ENCODE results near the gene POU6F2.
"Not testable (repeated sequence)": the region's sequence is repeated elsewhere in the genome, so short reads cannot be mapped to it uniquely, and the experiment has no call there.

Gene POU6F2

DNA sequence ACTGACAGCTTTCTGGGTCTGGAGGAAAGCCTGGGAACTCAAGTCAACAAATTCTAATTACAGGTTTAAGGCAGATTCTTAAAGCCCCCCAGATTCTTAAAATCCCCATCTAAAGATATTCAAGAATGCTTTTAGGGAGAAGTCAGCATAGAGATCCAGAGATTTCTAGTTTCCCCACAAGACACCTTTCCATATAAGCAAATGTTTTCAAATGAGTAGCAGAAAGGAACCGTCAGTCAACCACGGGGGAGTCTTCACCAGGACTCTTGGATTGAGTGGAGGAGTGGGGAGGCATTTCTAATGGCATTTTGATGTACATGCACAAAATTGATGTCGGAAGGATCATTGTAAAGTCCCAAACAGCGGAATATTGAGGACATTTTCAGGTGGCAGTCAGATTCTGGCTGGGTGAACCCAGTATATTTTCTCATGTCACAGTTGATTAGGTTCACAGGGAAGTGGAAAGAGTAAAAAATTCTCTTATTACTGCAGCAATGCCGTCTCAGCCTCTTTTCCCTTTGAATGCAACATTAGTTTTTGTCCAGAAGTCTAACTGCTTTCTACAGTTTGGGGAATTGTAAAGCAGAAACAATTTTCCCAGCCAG, 396.8 kb downstream of the POU6F2 start:
- no peak for DNase-seq

DNA sequence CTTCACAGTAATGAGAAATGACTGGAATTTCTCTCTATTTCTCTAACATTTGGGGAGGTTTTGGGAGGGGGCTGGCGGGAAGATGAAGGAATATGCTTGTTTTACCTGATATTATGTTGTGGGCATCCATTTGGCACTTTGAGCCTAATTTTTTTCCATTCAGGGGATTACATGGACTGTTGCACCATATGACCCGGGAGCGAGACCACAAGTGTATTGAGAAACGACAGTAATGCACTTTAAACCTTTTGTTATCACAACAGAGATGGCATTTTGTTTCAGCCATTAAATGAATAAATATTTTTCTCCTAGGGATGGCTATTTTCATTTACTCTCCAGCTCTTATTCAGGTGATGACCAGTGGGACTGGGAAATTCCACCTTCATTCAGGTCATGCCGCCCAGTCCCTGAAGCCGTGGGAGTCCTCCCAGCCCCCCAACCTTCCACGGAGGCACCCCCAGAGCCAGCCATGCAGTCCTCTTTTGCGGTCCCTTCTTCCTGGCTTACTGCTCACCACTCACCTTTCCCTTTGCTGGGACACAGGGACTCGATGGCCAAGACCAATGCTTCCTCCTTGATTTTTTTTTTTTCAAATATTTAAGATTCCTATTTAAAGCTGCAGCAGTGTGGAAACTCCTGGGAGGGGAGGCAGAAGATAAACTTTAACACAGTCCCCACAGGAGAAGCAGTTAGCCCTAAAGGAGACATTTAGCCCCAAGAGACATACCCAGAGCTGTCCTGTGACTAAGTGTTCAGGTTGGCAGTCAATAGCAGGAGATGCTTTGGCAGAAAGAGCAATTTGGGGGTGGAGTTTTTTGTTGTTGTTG, 397.6 kb downstream of the POU6F2 start:
- DNase-seq = no peak

DNA sequence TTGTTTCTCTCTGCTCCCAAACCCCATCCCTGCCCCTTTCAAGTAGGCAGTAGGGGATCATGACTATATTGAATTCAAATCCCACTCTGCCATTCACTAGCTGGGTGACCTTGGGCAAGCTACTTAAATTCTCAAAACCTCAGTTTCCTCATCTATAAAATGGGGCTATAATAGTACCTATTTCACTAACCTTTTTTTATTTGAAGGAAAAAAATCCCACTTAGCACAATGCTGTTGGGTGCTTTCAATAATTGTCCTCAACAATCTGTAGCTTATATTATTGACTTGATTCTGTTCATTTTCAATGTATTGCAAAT, 398.1 kb downstream of the POU6F2 start:
- no peak for DNase-seq

DNA sequence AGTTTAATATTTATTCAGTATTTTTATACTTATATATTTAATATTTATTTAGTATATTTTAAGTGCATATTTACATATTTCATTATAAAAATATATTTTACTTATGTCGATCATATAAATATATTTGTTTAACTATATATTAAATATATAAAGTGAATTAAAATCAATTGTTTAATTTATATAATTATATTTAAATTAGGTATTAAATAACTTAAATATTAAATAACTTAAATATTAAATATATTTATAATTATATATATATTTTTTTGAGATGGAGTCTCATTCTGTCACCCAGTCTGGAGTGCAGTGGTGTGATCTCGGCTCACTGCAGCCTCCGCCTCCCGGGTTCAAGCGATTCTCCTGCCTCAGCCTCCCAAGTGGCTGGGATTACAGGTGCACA, 399.2 kb downstream of the POU6F2 start:
- not testable (repeated sequence) for DNase-seq

DNA sequence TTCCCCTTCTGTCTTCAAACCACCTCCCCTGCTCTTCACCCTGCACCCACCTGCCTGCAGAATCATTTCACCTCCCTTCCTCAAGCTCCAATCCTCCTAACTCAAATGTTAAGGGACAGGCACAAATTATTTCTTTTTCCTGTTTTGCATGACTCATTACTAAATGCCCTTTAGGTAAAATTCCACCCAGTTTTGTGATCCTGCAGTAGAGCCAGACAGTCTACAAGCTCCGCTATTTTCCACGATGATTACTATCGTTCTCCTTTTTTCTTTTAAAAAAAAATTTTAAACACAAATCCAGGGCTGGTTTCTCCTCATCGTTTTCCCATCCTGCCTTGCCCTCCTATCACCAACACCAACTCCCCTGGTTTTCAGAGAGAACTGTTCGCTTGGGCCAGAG, 401.7 kb downstream of the POU6F2 start:
- no peak for DNase-seq

DNA sequence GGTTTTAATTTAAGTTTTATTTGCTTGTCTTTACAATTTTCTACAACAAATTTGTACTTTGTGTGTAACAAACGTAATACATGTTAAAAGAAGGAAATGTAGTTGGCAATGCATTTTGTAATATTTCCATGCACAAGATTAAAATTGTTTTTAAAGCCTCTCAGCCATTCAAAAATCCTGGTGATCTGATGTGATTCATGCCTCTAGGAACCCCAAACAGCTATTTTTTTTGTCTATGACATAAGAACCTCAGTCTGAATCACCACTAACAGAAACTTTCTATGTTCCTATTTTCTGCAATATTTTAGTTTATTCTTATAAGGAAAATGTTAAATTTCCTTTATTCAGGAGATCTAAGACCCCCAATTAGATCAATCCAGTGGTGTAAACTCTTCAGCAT, 405.4 kb downstream of the POU6F2 start:
- no peak for DNase-seq

DNA sequence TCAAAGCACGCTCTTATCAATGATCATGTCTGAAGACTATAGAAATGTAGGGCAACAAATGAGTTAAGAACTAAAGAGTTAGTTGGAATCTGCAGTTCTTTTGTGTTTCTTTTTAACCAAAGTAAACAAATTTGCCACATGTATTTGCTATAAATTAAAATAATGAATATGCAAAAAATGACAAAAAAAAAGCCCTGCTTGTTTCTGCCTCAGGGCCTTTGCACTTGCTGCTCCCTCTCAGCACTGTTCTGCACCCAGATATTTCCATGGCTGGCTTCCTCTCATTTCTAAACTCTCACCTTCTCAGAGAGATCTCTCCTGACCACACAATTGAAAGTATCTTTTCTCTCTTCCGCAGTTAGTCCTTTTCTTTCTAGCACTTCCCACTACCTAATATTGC, 406.7 kb downstream of the POU6F2 start:
- no peak for DNase-seq

DNA sequence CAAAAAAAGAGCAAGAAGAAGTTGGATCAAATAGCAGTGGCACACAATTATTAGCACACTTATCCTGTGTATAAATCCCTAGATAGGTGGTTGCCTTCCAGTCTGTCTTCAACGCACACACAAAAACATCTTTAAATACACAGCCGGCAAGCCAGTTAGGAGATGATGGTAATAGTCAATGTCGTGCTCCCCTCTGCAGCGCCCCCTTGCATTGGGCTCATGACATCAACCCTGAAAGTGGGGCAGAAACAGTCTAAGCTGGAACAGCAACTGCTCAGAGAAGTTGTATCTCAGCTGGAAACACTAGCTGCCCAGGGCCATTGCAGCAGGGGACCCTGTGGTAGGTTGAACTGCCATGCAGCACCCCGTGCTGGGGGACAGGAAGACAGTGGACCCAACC, 409.0 kb downstream of the POU6F2 start:
- DNase-seq = no peak

DNA sequence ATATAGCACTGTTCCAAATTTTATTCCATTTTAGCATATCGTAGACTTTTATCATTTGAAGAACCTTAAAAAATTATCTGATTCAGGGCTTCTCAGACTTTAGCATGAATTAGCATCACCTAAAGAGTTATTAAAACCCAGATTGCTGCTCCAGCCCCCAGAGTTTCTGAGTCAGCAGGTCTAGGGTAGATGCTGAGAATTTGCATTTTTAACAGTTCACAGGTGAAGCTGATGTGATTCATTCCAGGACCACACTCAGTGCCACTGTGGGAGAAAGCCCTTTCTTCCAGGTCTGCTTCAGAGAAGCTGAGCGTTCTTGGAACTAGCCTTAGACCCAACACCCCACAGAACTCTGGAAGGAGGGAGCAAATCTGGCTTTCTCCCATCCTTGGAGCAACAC, 414.4 kb downstream of the POU6F2 start:
- DNase-seq = no peak

DNA sequence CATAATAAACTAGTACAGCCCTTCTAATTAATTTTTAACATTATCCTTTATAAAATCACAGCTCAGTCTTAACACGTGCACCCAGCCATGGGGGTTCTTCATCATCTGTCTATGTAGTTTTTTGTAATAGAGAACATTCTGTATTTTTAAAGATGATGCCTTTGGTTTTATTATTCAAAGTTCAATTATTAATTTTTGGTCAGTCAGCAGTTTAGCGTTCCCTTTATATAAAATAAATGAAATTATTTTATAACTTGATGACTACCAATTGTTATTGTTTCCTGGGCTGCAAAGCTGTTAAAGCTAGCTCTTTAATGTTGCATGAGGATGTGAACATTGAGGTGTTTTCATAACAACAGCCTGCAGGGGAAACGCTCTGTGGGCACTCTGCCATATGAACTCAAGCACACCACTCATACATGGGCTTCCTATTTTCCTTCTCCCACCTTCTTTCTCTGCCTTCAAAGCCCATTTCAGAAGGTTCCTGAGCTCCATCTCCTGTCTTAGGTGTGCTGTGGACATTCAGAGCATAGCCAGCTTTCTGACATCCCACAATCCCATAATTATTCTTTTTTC, 416.5 kb downstream of the POU6F2 start:
- no peak for DNase-seq

DNA sequence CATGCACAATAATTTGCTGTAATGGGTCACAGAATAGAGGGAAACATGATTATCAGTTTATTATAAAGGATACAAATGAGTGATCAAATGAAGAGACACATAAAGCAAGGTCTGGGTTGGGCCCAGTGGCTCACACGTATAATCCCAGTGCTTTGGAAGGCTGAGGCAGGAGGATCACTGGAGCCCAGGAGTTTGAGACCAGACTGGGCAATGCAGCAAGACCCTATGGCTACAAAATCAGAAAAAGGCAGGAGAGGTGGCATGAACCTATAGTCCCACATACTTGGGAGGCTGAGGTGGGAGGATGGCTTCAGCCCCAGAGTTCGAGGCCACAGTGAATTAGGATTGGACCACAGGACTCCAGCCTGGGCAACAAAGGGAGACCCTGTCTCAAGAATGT, 421.7 kb downstream of the POU6F2 start:
- no peak for DNase-seq

DNA sequence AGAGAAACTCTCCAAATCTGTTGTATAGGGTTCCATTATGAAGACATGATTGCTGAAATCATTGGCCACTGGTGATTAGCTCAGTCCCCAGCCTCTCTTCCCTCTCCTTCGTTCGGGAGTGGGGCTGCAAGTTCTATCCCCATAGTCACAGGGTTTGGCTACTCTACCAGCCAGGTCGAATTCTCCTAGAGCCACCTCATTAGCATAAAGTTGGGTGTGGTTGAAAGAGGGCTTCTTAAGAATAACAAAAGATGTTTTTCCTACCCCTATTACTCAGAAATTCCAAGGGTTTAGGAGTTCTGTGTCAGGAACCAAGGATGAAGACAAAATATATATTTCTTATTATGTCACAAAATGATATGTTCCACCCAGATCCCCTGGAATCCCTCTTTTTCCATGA, 422.3 kb downstream of the POU6F2 start:
- DNase-seq = no peak

DNA sequence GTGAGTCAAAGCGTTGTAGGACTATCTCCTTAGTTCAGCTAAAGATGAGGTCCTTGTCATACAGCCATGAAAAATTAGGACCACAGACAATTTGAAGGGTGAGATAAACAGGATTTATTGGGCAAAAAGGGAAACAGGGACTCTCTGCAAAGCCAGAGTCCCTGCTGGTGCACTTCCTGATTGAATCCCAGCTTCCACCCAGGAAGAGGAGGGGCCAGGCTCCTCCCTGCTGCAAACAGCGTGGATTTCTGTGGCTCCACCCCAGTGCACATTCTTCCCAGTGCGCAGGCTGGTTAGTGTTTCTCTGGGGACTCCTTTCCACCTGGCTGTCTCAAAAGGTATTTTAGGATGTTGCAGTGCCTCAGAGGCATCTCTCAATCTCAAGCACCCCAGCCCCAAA, 423.1 kb downstream of the POU6F2 start:
- no peak for DNase-seq

DNA sequence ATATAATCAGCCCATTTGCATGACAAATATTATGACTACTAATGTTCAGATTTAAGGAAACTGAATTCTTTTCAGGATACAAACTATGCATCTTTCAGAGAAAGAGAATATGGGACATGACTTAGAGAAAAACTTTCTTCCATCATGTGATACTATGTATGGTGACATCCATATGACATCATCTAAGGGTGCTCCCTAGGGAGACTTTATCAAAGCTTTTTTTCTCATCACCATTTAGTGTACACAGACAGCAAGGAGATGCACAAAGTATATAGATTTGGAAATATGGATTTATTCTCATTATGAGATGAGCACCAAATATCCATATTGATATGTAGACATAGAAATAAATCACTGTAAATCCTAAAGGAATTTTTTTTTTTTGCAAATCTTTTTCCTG, 424.3 kb downstream of the POU6F2 start:
- DNase-seq = no peak

DNA sequence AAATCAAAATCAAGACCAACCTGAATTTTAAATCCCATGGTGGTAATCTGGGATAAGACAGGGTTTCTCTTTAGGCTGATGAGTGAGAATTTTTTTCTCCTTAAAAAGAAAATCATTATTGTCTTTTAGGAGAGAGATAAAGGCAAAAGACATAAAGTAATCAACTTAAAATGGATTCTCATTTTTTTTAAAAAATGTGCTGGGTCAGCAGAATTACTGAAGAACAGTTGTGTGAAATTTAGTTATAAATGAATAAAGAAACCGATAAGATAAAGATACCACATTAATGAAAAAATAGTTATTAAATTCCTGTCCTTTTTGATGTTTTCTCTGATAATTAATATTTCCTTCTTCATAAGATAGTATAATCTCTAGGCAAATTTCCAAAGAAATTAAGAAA, 427.2 kb downstream of the POU6F2 start:
- no peak for DNase-seq

DNA sequence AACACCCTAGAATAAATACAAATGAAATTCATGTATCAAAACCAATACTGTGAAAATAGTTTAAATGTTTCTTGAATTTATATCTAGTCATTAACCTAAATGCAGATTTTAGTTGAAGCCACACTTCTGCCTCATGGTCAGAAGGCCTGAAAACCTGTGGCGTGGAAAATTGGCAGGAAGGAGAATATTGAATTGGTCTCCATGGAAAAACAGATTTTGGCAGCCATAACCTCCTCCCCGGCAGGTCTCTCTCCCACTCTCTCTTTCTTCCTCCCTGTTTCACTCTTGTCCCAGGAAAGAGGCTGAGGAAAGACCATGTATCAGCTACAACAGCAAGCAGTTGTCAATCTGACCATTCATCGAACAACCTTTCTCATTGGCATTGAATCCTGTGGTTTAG, 427.9 kb downstream of the POU6F2 start:
- no peak for DNase-seq

DNA sequence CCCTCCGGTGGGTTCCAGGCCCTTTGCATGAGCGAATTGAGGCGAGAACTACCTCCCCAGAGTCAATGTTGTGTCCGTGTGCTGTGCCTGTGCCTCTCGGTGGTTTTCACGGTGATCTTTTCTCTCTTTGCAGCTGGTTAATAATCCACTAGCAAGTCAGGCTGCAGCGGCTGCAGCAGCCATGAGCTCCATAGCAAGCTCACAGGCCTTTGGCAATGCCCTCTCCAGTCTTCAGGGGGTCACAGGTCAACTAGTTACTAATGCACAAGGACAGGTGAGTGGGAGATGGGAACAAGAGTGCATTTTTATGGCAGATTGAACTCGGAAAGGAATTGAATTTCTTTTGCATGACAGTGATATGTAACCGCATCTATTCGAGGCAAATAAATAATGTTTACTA, 428.8 kb downstream of the POU6F2 start:
- DNase-seq = no peak

DNA sequence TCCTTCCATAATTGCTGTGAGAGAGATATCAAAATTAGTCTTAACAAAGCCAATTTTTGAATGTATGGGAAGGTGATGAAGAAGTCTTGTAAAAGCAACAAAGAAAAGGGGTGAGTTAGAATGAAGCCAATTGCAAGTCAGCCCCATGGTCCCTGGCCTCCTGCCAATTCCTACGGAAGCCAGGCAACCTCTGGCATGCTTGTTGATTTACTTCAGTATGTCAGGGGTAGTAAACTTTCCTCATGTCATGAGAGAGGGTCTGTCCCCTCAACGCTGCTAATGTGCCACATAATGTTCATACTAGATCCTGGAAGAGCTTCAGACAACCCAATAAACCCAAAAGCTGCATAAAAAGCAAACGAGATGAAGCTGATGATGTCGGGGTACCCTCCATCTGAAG, 429.4 kb downstream of the POU6F2 start:
- no peak for DNase-seq

DNA sequence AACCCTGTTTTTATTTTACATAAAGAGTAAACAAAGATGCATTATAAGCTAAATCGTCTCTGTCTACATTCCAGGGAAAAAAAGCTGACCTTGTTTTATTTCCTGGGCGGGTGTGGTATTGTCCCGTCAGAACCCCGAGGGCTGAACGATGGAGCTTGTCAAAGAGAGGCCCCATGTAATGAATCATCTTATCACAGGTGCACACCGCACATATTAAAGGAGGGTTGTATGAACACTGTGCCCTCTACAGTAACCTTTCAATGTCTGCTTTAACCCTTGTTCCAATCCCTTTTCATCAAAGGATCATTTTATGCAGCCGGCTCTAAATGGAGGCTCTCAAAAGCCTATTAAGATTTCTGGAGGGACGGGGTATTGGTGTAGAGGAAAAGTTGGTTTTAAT, 430.0 kb downstream of the POU6F2 start:
- DNase-seq = no peak

DNA sequence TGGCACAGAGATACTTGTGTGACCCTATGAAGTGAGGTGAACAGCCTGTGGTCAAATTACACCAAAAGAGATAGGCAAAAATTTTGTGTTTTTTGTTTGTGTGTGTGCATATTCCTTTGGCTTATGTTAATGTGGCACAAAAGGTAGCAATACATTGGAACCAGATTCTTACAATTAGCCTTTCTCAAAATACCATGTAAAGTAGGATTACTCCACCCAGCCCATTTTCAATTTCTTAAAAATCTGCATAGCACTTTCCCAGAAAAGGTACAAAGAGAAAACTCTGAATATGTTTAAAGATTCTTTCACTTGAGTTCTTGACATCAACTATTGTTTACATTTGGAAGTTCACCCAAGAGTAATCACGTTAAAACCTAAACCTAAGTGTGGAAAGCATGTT, 431.2 kb downstream of the POU6F2 start:
- no peak for DNase-seq

DNA sequence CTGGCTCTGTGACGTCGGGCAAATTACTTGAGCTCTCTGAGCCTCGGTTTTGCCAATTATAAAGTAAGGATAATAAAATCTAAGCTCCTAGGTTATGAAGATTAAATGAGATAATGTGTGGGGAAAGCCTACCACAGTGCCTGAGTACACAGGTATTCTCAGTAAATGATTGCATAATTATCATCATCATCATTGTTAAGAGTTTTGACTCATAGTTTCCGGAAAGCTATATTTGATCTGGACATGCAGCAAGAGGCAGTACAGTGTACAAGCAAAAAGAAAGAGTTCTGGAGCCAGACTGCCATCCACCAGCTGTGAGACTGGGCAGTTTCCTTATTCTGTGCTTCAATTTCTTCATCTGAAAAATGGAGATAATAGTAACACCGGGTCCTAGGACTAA, 432.9 kb downstream of the POU6F2 start:
- DNase-seq = no peak

DNA sequence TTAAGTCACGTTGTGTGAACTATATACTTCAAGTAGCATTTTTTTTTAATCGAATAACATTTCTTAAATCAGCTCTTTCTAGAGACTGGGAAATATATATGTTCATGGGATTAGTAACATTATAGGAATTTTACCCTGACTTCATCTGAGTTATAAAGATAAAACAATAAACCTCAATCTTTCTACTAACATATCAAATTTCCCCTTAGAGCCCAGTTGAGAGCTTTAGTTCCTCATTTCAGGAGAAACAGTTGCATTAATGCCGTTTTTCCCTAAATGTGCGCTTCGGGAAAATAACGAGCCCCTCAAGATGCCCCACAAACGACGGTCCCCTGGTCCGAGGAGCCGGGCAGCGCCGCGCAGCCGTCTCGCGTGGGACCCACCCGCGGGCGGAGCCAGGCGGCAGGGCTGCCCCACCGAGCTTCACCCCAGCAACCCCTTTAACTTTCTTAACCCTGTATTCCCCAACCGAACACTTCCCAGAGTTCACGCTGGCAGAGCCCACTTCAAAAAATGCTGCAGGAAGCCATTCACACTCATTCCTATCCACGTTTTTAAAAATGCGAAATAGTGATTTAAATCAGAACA, 436.0 kb downstream of the POU6F2 start:
- DNase-seq = no peak

DNA sequence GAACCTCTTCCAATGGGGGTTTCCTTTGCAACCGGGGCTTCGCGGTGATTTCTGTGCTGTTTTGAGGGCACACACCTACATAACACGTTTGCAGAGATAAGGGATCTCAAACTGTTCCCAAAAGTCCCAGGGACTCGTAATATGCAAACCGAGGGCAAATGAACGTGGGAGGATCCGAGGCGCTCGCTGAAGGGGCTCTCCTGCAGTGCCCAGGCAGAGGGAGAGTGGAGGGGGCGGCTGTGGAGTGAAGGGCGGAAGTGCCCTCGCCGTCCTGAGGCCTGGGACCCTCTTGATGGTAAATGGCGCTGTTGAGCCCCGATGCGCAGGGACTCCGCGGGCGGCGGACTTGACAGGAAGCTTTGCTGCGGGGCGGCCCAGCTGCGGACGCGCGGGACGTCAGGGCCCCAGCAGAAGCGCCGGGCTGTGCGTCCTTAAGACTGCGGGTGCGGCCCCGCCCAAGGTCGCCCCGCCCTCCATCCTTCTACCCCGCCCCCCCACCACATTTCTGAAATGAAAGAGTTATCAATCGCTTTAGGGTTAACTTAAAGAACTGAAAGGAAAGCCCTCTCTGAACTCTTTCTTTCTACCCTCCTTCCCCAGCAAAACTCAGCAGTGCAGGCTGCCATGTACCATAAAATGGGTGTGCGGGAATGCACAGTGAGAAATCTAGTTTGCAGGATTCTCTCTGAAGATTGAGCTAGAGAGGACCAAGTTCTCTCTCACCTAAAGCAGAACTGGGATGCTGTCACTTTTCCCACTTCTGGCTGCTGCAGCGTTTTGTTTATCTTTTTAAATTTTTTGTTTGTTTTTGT, 436.7 kb downstream of the POU6F2 start:
- DNase-seq = peak; percentile 3 to 4

Data from activated CD4-positive, alpha-beta T cell treated with anti-CD3 and anti-CD28 coated beads for 4 hours (primary cell).